ENCODE measurements around the gene PSTK. TPM values are rescaled to one million over a fixed set of nuclear protein-coding genes. Genes with fewer than 3 reads are reported as not detected.

Gene PSTK
- total RNA-seq, 2 donors from 2014 or later, result 7.0 to 7.1 TPM

DNA sequence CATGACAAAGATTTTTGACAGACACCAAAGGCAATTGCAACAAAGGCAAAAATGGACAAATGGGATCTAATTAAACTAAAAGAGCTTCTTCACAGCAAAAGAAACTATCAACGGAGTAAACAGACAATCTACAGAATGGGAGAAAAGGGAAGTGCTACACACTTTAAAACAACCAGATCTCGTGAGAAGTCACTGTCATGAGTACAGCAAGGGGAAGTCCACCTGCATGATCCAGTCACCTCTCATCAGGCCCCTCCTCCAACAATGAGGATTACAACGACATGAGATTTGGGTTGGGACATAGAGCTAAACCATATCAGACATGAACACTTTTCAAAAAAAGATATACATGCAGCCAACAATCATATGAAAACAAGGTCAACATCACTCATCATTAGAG lies 11.5 kb upstream of the PSTK start:
- H3K27me3 ChIP-seq (ENCODE audit: control insufficient read depth, insufficient read depth, low read length, poor library complexity, severe bottlenecking), result no peaks in the 10 kb centered on the region
- TF ChIP-seq, protein P1, sequence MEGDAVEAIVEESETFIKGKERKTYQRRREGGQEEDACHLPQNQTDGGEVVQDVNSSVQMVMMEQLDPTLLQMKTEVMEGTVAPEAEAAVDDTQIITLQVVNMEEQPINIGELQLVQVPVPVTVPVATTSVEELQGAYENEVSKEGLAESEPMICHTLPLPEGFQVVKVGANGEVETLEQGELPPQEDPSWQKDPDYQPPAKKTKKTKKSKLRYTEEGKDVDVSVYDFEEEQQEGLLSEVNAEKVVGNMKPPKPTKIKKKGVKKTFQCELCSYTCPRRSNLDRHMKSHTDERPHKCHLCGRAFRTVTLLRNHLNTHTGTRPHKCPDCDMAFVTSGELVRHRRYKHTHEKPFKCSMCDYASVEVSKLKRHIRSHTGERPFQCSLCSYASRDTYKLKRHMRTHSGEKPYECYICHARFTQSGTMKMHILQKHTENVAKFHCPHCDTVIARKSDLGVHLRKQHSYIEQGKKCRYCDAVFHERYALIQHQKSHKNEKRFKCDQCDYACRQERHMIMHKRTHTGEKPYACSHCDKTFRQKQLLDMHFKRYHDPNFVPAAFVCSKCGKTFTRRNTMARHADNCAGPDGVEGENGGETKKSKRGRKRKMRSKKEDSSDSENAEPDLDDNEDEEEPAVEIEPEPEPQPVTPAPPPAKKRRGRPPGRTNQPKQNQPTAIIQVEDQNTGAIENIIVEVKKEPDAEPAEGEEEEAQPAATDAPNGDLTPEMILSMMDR (conservative IDR thresholded peaks at IDR 0.05), result no peak
- WGBS, 2 experiments (ENCODE audit: insufficient coverage in 1 of 2, insufficient read length in 1 of 2), result 87 to 100% methylated on average over 2 to 3 of the region's 3 CpGs
- no peaks in the 10 kb centered on the region for H3K36me3 ChIP-seq (ENCODE audit: control insufficient read depth, insufficient read depth, low read length)
- peaks cover 19% of the 10 kb centered on the region for H3K9me3 ChIP-seq (ENCODE audit: control insufficient read depth, low read length)
- H3K4me3 ChIP-seq (ENCODE audit: low read length), result no peak overlapping the region
- no peak overlapping the region for H3K27ac ChIP-seq (ENCODE audit: low read depth, low read length)
- no peak overlapping the region for H3K4me3 Mint-ChIP-seq
- peaks cover 14% of the 10 kb centered on the region for H3K4me1 Mint-ChIP-seq
- H3K9me3 Mint-ChIP-seq, result peaks cover 36% of the 10 kb centered on the region
- H3K9ac ChIP-seq (ENCODE audit: extremely low read depth, low read length, poor library complexity, severe bottlenecking), result no peak overlapping the region
- no peak overlapping the region for H3K27ac Mint-ChIP-seq
- H3K4me1 ChIP-seq (ENCODE audit: control insufficient read depth, insufficient read depth, low read length), result peaks cover 12% of the 10 kb centered on the region
- no peak for DNase-seq
- H3K27me3 Mint-ChIP-seq (ENCODE audit: insufficient read depth), result peaks cover 21% of the 10 kb centered on the region
- H3K36me3 Mint-ChIP-seq (ENCODE audit: low read depth), result no peaks in the 10 kb centered on the region

DNA sequence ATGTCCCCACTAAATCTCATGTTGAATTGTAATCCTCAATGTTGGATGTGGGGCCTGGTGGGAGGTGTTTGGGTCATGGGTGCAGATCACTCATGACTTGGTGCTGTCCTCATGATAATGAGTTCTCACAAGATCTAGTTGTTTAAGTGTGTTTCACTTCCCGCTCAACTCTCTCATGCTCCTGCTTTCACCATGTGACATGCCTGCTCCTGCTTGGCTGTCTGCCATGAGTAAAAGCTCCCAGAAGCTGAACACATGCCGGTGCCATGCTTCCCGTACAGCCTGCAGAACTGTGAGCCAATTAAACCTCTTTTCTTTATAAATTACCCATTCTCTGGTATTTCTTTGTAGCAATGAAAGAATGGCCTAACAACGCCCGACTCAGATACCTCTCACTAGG lies 6.2 kb upstream of the PSTK start:
- TF ChIP-seq, protein P1 (conservative IDR thresholded peaks at IDR 0.05), result no peak
- Mint-ChIP-seq H3K4me3 (no peak overlapping the region), H3K9me3 (peaks cover under 1% of the 10 kb centered on the region), H3K27me3 (ENCODE audit: insufficient read depth) (peaks cover 14% of the 10 kb centered on the region), H3K36me3 (ENCODE audit: low read depth) (no peaks in the 10 kb centered on the region), H3K4me1 (peaks cover 14% of the 10 kb centered on the region), H3K27ac (no peak overlapping the region)
- Histone ChIP-seq H3K36me3 (ENCODE audit: control insufficient read depth, insufficient read depth, low read length) (no peaks in the 10 kb centered on the region), H3K27me3 (ENCODE audit: control insufficient read depth, insufficient read depth, low read length, poor library complexity, severe bottlenecking) (no peaks in the 10 kb centered on the region), H3K4me1 (ENCODE audit: control insufficient read depth, insufficient read depth, low read length) (peaks cover 12% of the 10 kb centered on the region), H3K27ac (ENCODE audit: low read depth, low read length) (no peak overlapping the region), H3K9ac (ENCODE audit: extremely low read depth, low read length, poor library complexity, severe bottlenecking) (no peak overlapping the region), H3K4me3 (ENCODE audit: low read length) (no peak overlapping the region), H3K9me3 (ENCODE audit: control insufficient read depth, low read length) (no peaks in the 10 kb centered on the region)
- no peak for DNase-seq
- 89 to 92% methylated on average over 5 of the region's 5 CpGs for WGBS, 2 experiments (ENCODE audit: insufficient coverage in 1 of 2, insufficient read length in 1 of 2)

DNA sequence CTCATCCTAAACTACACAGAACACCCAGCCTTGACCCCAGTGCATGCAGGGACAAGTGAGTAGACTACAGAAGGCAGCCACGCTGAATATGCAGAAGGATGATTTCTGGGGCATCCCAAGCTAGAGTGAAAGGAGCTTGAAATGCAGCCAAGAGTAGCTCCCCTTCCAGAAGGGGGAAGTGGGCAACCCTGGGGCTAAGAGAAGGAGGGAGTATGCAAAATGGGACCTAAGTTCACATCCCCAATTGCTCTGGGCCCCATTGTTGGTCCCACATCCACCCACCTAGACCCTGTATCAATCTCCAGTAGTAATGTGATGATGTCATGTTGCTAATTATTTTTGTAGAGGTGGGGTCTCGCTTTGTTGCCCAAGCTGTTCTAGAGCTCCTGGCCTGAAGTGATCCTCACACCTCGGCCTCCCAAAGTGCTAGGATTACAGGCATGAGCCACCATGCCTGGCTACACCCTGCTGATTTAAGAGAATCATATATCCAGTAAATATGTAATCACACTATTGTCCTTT lies 5.6 kb upstream of the PSTK start:
- Histone ChIP-seq H3K36me3 (ENCODE audit: control insufficient read depth, insufficient read depth, low read length) (no peaks in the 10 kb centered on the region), H3K9me3 (ENCODE audit: control insufficient read depth, low read length) (no peaks in the 10 kb centered on the region), H3K27ac (ENCODE audit: low read depth, low read length) (no peak overlapping the region), H3K4me1 (ENCODE audit: control insufficient read depth, insufficient read depth, low read length) (peaks cover 12% of the 10 kb centered on the region), H3K27me3 (ENCODE audit: control insufficient read depth, insufficient read depth, low read length, poor library complexity, severe bottlenecking) (no peaks in the 10 kb centered on the region), H3K4me3 (ENCODE audit: low read length) (no peak overlapping the region), H3K9ac (ENCODE audit: extremely low read depth, low read length, poor library complexity, severe bottlenecking) (no peak overlapping the region)
- Mint-ChIP-seq H3K27me3 (ENCODE audit: insufficient read depth) (peaks cover 14% of the 10 kb centered on the region), H3K9me3 (no peaks in the 10 kb centered on the region), H3K36me3 (ENCODE audit: low read depth) (no peaks in the 10 kb centered on the region), H3K27ac (no peak overlapping the region), H3K4me1 (peaks cover 14% of the 10 kb centered on the region), H3K4me3 (no peak overlapping the region)
- WGBS, 2 experiments (ENCODE audit: insufficient coverage in 1 of 2, insufficient read length in 1 of 2), result 78% methylated on average over 3 of the region's 3 CpGs; no CpG with 5 or more reads in 1 of the 2 experiments
- DNase-seq, result no peak
- TF ChIP-seq, protein P1 (conservative IDR thresholded peaks at IDR 0.05), result no peak

All from endodermal cell (in vitro differentiated cells).